HG02840 (cell line): ENCODE results near the gene ZNF778.
"Not testable (repeated sequence)": the region's sequence is repeated elsewhere in the genome, so short reads cannot be mapped to it uniquely, and the experiment has no call there.

ENCODE experiments used
- ATAC-seq: cut with Tn5 transposase; IDR thresholded peaks from one replicate; pipeline ENCODE4 v1.9.1; 2021; ENCODE audit warnings: mild to moderate bottlenecking, moderate library complexity, moderate number of reproducible peaks; ENCODE audit not compliant: unreplicated experiment, low FRiP score

The ZNF778 gene

GRCh38 chr16:89248196-89248982 lies 30.9 kb downstream of the ZNF778 start:
- ATAC-seq, result no peak

- ATAC-seq, result no peak
Measured at GRCh38 chr16:89253548-89254287, 36.2 kb downstream of the ZNF778 start.

- ATAC-seq, result no peak
Measured at GRCh38 chr16:89256651-89257254, 39.2 kb downstream of the ZNF778 start.

GRCh38 chr16:89257281-89257731 lies 39.8 kb downstream of the ZNF778 start:
- ATAC-seq, result no peak

GRCh38 chr16:89257757-89258465 lies 40.4 kb downstream of the ZNF778 start:
- no peak for ATAC-seq

GRCh38 chr16:89259901-89260300 lies 42.4 kb downstream of the ZNF778 start:
- not testable (repeated sequence) for ATAC-seq

- no peak for ATAC-seq
Measured at GRCh38 chr16:89261691-89262563, 44.4 kb downstream of the ZNF778 start.

- no peak for ATAC-seq
Measured at GRCh38 chr16:89264800-89265550, 47.5 kb downstream of the ZNF778 start.

GRCh38 chr16:89265647-89266046 lies 48.1 kb downstream of the ZNF778 start:
- no peak for ATAC-seq

GRCh38 chr16:89266521-89267134 lies 49.1 kb downstream of the ZNF778 start:
- ATAC-seq, result no peak

GRCh38 chr16:89267746-89268145 lies 50.2 kb downstream of the ZNF778 start:
- not testable (repeated sequence) for ATAC-seq

GRCh38 chr16:89268585-89268984 lies 51.1 kb downstream of the ZNF778 start:
- ATAC-seq, result no peak

- ATAC-seq, result no peak
Measured at GRCh38 chr16:89268987-89269735, 51.7 kb downstream of the ZNF778 start.

- no peak for ATAC-seq
Measured at GRCh38 chr16:89269805-89270665, 52.5 kb downstream of the ZNF778 start.

GRCh38 chr16:89270666-89271345 lies 53.3 kb downstream of the ZNF778 start:
- no peak for ATAC-seq

- ATAC-seq, result no peak
Measured at GRCh38 chr16:89272631-89273030, 55.1 kb downstream of the ZNF778 start.
